Suprapubic skin (tissue), 4 donors: ENCODE data around the gene SHROOM2. TPM values are rescaled to one million over a fixed set of nuclear protein-coding genes. Genes with fewer than 3 reads are reported as not detected.

Experiments used
- DNase-seq, 2 donors: peaks; one replicate each; pipeline ENCODE4 v3.0.0-alpha.2; 2019; ENCODE audit warnings: low spot score in 2 of 2
- H3K27ac ChIP-seq: fragments of 200-600 bp; sonication (generic); one replicate; pipeline ENCODE4 v1.5.1; 2019
- H3K27me3 ChIP-seq: fragments of 200-600 bp; sonication (generic); one replicate; pipeline ENCODE4 v1.5.1; 2019
- H3K36me3 ChIP-seq: fragments of 200-600 bp; sonication (generic); one replicate; pipeline ENCODE4 v1.5.1; 2019
- H3K4me1 ChIP-seq: fragments of 200-600 bp; sonication (generic); one replicate; pipeline ENCODE4 v1.5.1; 2019
- H3K4me3 ChIP-seq: fragments of 200-600 bp; sonication (generic); one replicate; pipeline ENCODE4 v1.5.1; 2019; ENCODE audit warnings: mild to moderate bottlenecking
- H3K9me3 ChIP-seq: fragments of 200-600 bp; sonication (generic); one replicate; pipeline ENCODE4 v1.5.1; 2019
- CTCF ChIP-seq, 2 donors: fragments of 200-600 bp in 1 of 2; fragments of 450-650 bp in 1 of 2; sonication (generic) in 1 of 2; IDR thresholded peaks; one replicate each; pipeline ENCODE4 v1.5.1; 2016 to 2019; ENCODE audit warnings: antibody characterized with exemption in 2 of 2, mild to moderate bottlenecking in 1 of 2, moderate library complexity in 1 of 2
- EP300 ChIP-seq: sonication (generic); formaldehyde crosslinking; IDR thresholded peaks from one replicate; pipeline ENCODE4 v1.6.1; 2017; ENCODE audit warnings: antibody characterized with exemption
- POLR2A ChIP-seq, 2 donors: fragments of 450-650 bp; IDR thresholded peaks; one replicate each; pipeline ENCODE4 v1.6.1; 2017; ENCODE audit warnings: antibody characterized with exemption in 2 of 2, mild to moderate bottlenecking in 2 of 2, moderate library complexity in 2 of 2
- POLR2AphosphoS5 ChIP-seq, 3 donors: sonication (generic); formaldehyde crosslinking; IDR thresholded peaks; one replicate each; pipeline ENCODE4 v1.6.1; 2017; ENCODE audit warnings: antibody characterized with exemption in 3 of 3
- WGBS: methylation state at CpG from one replicate; pipeline ENCODE4 v1.1.5; 2018; 5-methylcytosine and 5-hydroxymethylcytosine counted together
- total RNA-seq, 4 donors: library from RNA; depleted of rRNA; stranded (reverse); fragments of >200 nt; gene quantifications; one replicate each; pipeline ENCODE4 v1.1.0, GENCODE V29; 2016

Gene SHROOM2
- total RNA-seq, 4 donors from 2014 or later = 10.7 to 16.7 (median 11.8) TPM

- H3K27ac ChIP-seq = no peak overlapping the region
- 86% methylated on average over 8 of the region's 8 CpGs for WGBS
Observed at GRCh38 chrX:9847071-9847470, 60.8 kb downstream of the SHROOM2 start.

DNA sequence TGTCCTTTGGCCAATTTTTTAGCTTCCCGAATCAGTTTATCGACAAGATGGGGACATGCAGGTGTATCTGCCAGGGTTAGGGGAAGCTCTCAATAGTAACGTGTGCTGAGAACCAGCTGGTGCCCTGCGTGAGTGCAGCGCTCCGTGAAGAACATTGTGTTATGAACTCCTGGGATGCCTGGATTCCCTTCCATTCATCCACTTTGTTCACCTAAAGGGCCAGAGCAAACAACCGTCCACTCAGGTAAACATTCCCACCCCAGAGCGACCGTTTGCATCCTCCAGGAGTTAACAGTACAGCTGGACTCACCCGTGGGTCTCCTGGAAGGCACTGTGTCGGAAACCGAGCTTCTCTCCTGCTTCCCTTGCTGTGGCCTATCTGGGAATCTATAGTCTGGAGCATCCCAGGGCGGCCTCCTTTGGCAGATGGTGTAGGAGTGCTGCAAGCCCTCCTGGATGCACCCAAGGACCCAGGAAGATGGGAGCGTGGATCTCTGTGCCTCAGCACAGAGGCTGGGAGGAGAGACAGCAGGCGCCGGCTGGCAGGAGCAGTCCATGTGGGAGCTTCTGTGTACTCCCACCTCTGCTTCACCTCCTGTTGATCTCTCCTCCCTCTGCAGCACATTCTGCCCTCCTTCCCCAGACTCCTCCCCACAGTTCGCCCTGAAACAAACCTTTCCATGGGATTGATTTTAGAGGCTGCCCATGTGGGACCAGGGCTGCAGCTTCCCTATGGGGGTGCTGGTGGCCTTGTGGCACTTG lies 62.7 kb downstream of the SHROOM2 start:
- Histone ChIP-seq H3K9me3 (no peaks in the 10 kb centered on the region), H3K36me3 (no peaks in the 10 kb centered on the region), H3K27ac (no peak overlapping the region), H3K4me3 (no peak overlapping the region), H3K4me1 (no peaks in the 10 kb centered on the region), H3K27me3 (no peaks in the 10 kb centered on the region)
- no peak for DNase-seq
- no peak for TF ChIP-seq CTCF (IDR thresholded peaks at IDR 0.05)
- TF ChIP-seq POLR2A (IDR thresholded peaks at IDR 0.05) = no peak
- TF ChIP-seq POLR2AphosphoS5 (IDR thresholded peaks at IDR 0.05) = no peak
- no peak for TF ChIP-seq EP300
- WGBS = 82% methylated on average over 17 of the region's 17 CpGs

More at GRCh38 chrX:9847071-9847470, 60.8 kb downstream of the SHROOM2 start:
- DNase-seq = no peak
- H3K4me1 ChIP-seq = no peaks in the 10 kb centered on the region
- no peaks in the 10 kb centered on the region for H3K27me3 ChIP-seq
- no peak overlapping the region for H3K4me3 ChIP-seq
- TF ChIP-seq CTCF (IDR thresholded peaks at IDR 0.05) (no peak), POLR2AphosphoS5 (IDR thresholded peaks at IDR 0.05) (no peak), EP300 (no peak), POLR2A (IDR thresholded peaks at IDR 0.05) (no peak)
- no peaks in the 10 kb centered on the region for H3K36me3 ChIP-seq
- no peaks in the 10 kb centered on the region for H3K9me3 ChIP-seq

DNA sequence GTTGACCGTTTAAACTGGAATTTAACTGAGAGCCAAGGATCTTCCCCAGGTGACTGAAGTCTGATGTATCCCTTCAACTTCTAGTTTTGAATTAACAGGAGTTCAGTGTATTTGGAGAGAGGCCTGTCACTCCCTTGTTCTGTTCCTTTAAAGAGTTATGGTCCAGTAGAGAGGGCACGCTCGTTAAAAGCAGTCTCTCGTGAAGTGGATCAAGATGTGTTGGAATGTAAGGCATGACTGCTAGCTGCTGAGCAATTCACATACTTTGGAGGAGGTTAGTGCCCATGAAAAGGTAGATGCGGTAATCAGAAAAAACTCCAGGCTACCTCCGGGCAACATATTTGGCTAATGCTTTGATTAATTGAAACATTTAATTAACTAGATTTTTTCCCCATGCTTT lies 65.7 kb downstream of the SHROOM2 start:
- no peaks in the 10 kb centered on the region for H3K4me1 ChIP-seq
- WGBS = 73% methylated on average over 6 of the region's 6 CpGs
- H3K36me3 ChIP-seq = no peaks in the 10 kb centered on the region
- no peaks in the 10 kb centered on the region for H3K9me3 ChIP-seq
- no peak overlapping the region for H3K27ac ChIP-seq
- H3K4me3 ChIP-seq = no peak overlapping the region
- H3K27me3 ChIP-seq = no peaks in the 10 kb centered on the region
- DNase-seq = no peak
- TF ChIP-seq EP300 (no peak), CTCF (IDR thresholded peaks at IDR 0.05) (no peak), POLR2A (IDR thresholded peaks at IDR 0.05) (no peak), POLR2AphosphoS5 (IDR thresholded peaks at IDR 0.05) (no peak)

DNA sequence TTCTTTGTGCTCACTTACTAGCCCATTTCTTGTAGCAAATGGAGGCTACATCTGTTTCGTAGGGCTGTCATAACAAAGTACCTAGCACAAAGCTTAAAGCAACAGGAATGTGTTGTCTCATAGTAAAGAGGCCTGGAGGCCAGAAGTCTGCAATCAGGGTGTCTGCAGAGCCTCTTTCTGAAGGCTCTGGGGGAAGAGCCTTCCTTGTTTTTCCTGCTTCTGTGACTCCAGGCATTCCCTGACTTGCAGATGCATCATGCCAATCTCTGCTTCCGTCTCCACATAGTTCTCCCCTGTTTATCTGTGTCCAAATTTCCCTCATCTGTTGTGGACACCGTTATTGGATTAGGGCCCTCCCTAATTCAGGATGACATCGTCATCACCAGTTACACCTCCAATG lies 67.1 kb downstream of the SHROOM2 start:
- TF ChIP-seq EP300 = no peak
- Histone ChIP-seq H3K9me3 (no peaks in the 10 kb centered on the region), H3K27me3 (no peaks in the 10 kb centered on the region), H3K4me3 (no peak overlapping the region), H3K36me3 (no peaks in the 10 kb centered on the region), H3K27ac (no peak overlapping the region), H3K4me1 (no peaks in the 10 kb centered on the region)
- 61% methylated on average over 4 of the region's 4 CpGs for WGBS
- no peak for DNase-seq

GRCh38 chrX:9855561-9856283 lies 69.5 kb downstream of the SHROOM2 start:
- WGBS = 69% methylated on average over 14 of the region's 14 CpGs

More at GRCh38 chrX:9855561-9856283, 69.5 kb downstream of the SHROOM2 start:
- TF ChIP-seq EP300 = no peak
- TF ChIP-seq POLR2A (IDR thresholded peaks at IDR 0.05) = no peak
- TF ChIP-seq POLR2AphosphoS5 (IDR thresholded peaks at IDR 0.05) = no peak
- TF ChIP-seq CTCF (IDR thresholded peaks at IDR 0.05) = no peak
- Histone ChIP-seq H3K27me3 (no peaks in the 10 kb centered on the region), H3K4me1 (no peaks in the 10 kb centered on the region), H3K27ac (no peak overlapping the region), H3K36me3 (no peaks in the 10 kb centered on the region), H3K9me3 (no peaks in the 10 kb centered on the region), H3K4me3 (no peak overlapping the region)
- DNase-seq = no peak
